Liver (tissue), 3 donors: Measurements from ENCODE around the gene TMED6.

Source experiments
- ATF3 ChIP-seq: IDR thresholded peaks from 2 replicates; pipeline ENCODE4 v1.6.1; 2016; ENCODE audit warnings: antibody characterized with exemption
- CTCF ChIP-seq: fragments of 150-350 bp; IDR thresholded peaks from 2 replicates; pipeline ENCODE4 v1.5.1; 2017; ENCODE audit warnings: improper control_type of control experiment, low read depth, low read length; ENCODE audit not compliant: missing input control
- donor health status: healthy.
- donor health status: healthy.

- TF ChIP-seq CTCF (no peak), ATF3 (no peak)
Measured at GRCh38 chr16:69318911-69319289, 32.7 kb downstream of the TMED6 start.
